Measurements from ENCODE around the gene C5orf52.

C5orf52 gene

GRCh38 chr5:157670662-157671591, at the start of gene C5orf52:
Gene C5orf52 (plus strand): TSS chr5:157671533. CDS start chr5:157671615, 82 bp downstream.
- DNase-seq (ENCODE audit: extremely low spot score, insufficient read length, low read depth) = no peak

GRCh38 chr5:157624144-157624543, 47.2 kb upstream of the C5orf52 start:
- no peak for DNase-seq (ENCODE audit: extremely low spot score, insufficient read length, low read depth)
- no peak for FAIRE-seq

More at GRCh38 chr5:157670662-157671591, at the start of gene C5orf52:
- peak; percentile 83 for FAIRE-seq

GRCh38 chr5:157626831-157627230, 44.5 kb upstream of the C5orf52 start:
- FAIRE-seq (no peak), DNase-seq (ENCODE audit: extremely low spot score, insufficient read length, low read depth) (no peak)

- FAIRE-seq = no peak
- DNase-seq (ENCODE audit: extremely low spot score, insufficient read length, low read depth) = no peak
Measured at GRCh38 chr5:157630341-157630740, 41.0 kb upstream of the C5orf52 start.

GRCh38 chr5:157640406-157641066, 30.8 kb upstream of the C5orf52 start:
- DNase-seq (ENCODE audit: extremely low spot score, insufficient read length, low read depth) (no peak), FAIRE-seq (no peak)

- FAIRE-seq (no peak), DNase-seq (ENCODE audit: extremely low spot score, insufficient read length, low read depth) (no peak)
Measured at GRCh38 chr5:157648275-157648990, 22.9 kb upstream of the C5orf52 start.

- FAIRE-seq (no peak), DNase-seq (ENCODE audit: extremely low spot score, insufficient read length, low read depth) (no peak)
Measured at GRCh38 chr5:157649101-157649500, 22.2 kb upstream of the C5orf52 start.

- no peak for FAIRE-seq
- DNase-seq (ENCODE audit: extremely low spot score, insufficient read length, low read depth) = no peak
Measured at GRCh38 chr5:157650991-157651611, 20.2 kb upstream of the C5orf52 start.

GRCh38 chr5:157651623-157652376, 19.5 kb upstream of the C5orf52 start:
- DNase-seq (ENCODE audit: extremely low spot score, insufficient read length, low read depth) = peak; percentile 44
- FAIRE-seq = peak; percentile 73

GRCh38 chr5:157652377-157652692, 19.0 kb upstream of the C5orf52 start, which contains the start of gene SOX30:
Gene SOX30 (minus strand): TSS chr5:157652438. CDS start chr5:157652078, 360 bp downstream.
- DNase-seq (ENCODE audit: extremely low spot score, insufficient read length, low read depth) = no peak
- no peak for FAIRE-seq

GRCh38 chr5:157657516-157657915, 13.8 kb upstream of the C5orf52 start:
- FAIRE-seq = no peak

GRCh38 chr5:157658893-157659292, 12.4 kb upstream of the C5orf52 start:
- DNase-seq (ENCODE audit: extremely low spot score, insufficient read length, low read depth) (no peak), FAIRE-seq (no peak)

More at GRCh38 chr5:157657516-157657915, 13.8 kb upstream of the C5orf52 start:
- DNase-seq (ENCODE audit: extremely low spot score, insufficient read length, low read depth) = no peak

- DNase-seq (ENCODE audit: extremely low spot score, insufficient read length, low read depth) (no peak), FAIRE-seq (no peak)
Measured at GRCh38 chr5:157659868-157660660, 11.3 kb upstream of the C5orf52 start.

GRCh38 chr5:157665467-157666070, 5.8 kb upstream of the C5orf52 start:
- FAIRE-seq = no peak

GRCh38 chr5:157668356-157668755, 3.0 kb upstream of the C5orf52 start:
- DNase-seq (ENCODE audit: extremely low spot score, insufficient read length, low read depth) = no peak
- FAIRE-seq = no peak

More at GRCh38 chr5:157665467-157666070, 5.8 kb upstream of the C5orf52 start:
- DNase-seq (ENCODE audit: extremely low spot score, insufficient read length, low read depth) = no peak

- no peak for FAIRE-seq
Measured at GRCh38 chr5:157669701-157670097, 1.6 kb upstream of the C5orf52 start.

GRCh38 chr5:157671592-157672330, 428 bp downstream of the C5orf52 start:
- DNase-seq (ENCODE audit: extremely low spot score, insufficient read length, low read depth) = no peak

More at GRCh38 chr5:157669701-157670097, 1.6 kb upstream of the C5orf52 start:
- no peak for DNase-seq (ENCODE audit: extremely low spot score, insufficient read length, low read depth)

More at GRCh38 chr5:157671592-157672330, 428 bp downstream of the C5orf52 start:
- FAIRE-seq = no peak
